Lower leg skin (tissue), 4 donors: ENCODE results near the gene TMEM44. TPM values are rescaled to one million over a fixed set of nuclear protein-coding genes. Genes with fewer than 3 reads are reported as not detected.

Experiments
- DNase-seq, 2 donors: peaks; one replicate each; pipeline ENCODE4 v3.0.0-alpha.2; 2019; ENCODE audit warnings: low spot score in 2 of 2
- H3K4me3 ChIP-seq: fragments of 200-600 bp; sonication (generic); 2 replicates; pipeline ENCODE4 v1.5.1; 2017; ENCODE audit warnings: mild to moderate bottlenecking, low read depth; ENCODE audit not compliant: poor library complexity, severe bottlenecking
- POLR2A ChIP-seq, 2 donors: fragments of 450-650 bp; IDR thresholded peaks; one replicate each; pipeline ENCODE4 v1.6.1; 2016 to 2017; ENCODE audit warnings: antibody characterized with exemption in 2 of 2, mild to moderate bottlenecking in 1 of 2, moderate library complexity in 1 of 2
- WGBS, 2 donors: methylation state at CpG; one replicate each; pipeline ENCODE4 v1.1.5; 2018; 5-methylcytosine and 5-hydroxymethylcytosine counted together
- intact Hi-C: fragments of 100-400 bp; cut with DNase I; formaldehyde crosslinking; loops from one replicate; pipeline ENCODE4 v1.15.0; 2023; ENCODE audit warnings: low total_unique reads
- total RNA-seq, 4 donors: library from RNA; depleted of rRNA; stranded (reverse); fragments of >200 nt; gene quantifications; one replicate each; pipeline ENCODE4 v1.1.0, GENCODE V29; 2016
- TF ChIP-seq, protein P1 (sequence below), 3 donors: fragments of 450-650 bp; IDR thresholded peaks; one replicate each; pipeline ENCODE4 v1.5.1; 2016; ENCODE audit warnings: antibody characterized with exemption in 3 of 3, mild to moderate bottlenecking in 3 of 3, moderate library complexity in 2 of 3

Gene TMEM44
- total RNA-seq, 4 donors from 2014 or later, result 1.2 to 8.5 (median 4.6) TPM

DNA sequence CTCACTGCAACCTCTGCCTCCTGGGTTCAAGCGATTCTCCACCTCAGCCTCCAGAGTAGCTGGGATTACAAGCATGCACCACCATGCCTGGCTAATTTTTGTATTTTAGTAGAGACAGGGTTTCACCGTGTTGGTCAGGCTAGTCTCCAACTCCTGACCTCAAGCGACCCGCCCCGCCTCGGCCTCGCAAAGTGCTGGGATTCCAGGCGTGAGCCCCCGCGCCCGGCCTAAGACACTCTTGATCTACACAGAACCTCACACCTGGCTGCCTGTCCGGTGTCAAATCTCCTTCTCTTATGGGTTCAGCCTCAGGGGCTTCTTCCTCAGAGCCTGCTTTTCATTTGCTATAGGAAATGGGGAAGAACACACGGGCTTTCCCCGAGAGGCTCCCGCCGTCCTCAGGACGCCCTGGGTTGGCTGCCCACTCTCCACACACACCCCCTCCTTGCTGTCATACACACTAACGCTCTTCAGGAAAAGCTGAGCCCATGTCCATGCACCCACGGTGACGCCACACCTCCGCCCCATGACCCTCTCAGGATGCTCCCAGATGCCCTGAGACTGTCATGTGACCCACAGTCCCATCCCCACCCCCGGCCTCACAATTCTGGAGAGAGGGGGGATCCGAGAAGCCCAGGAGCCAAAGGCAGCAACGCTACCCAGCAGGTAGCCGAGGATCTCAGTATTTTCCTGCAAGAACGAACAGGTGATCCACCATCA is 10.4 kb downstream of the TMEM44 start:
- no peak for TF ChIP-seq POLR2A (IDR thresholded peaks at IDR 0.05)
- TF ChIP-seq, protein P1, sequence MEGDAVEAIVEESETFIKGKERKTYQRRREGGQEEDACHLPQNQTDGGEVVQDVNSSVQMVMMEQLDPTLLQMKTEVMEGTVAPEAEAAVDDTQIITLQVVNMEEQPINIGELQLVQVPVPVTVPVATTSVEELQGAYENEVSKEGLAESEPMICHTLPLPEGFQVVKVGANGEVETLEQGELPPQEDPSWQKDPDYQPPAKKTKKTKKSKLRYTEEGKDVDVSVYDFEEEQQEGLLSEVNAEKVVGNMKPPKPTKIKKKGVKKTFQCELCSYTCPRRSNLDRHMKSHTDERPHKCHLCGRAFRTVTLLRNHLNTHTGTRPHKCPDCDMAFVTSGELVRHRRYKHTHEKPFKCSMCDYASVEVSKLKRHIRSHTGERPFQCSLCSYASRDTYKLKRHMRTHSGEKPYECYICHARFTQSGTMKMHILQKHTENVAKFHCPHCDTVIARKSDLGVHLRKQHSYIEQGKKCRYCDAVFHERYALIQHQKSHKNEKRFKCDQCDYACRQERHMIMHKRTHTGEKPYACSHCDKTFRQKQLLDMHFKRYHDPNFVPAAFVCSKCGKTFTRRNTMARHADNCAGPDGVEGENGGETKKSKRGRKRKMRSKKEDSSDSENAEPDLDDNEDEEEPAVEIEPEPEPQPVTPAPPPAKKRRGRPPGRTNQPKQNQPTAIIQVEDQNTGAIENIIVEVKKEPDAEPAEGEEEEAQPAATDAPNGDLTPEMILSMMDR (IDR thresholded peaks at IDR 0.05), result no peak
- intact Hi-C loops, result no loop called here
- 89 to 93% methylated on average over 26 of the region's 26 CpGs for WGBS, 2 donors
- H3K4me3 ChIP-seq, result no peak overlapping the region
- no peak for DNase-seq

DNA sequence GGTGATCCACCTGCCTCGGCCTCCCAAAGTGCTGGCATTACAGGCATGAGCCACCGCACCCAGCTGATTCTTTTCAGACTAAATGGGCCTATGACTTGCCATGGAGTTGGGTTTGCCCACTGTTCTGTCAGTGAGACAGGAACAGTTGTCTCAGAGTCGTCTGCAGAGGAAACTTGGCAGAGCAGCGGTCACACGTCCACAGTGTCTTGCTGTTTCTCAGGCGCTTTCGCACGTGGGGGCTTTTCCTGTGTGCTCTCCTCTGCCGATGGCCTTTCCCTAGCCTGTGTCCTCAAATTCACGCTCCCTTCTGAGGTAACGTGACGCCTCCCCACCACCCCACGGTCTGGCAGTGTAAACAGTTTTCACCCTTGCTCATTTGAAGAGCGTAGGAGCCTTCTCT is 11.3 kb downstream of the TMEM44 start:
- no peak for DNase-seq
- TF ChIP-seq, protein P1 (IDR thresholded peaks at IDR 0.05), result no peak
- TF ChIP-seq POLR2A (IDR thresholded peaks at IDR 0.05), result no peak
- intact Hi-C loops, result no loop called here
- 91 to 96% methylated on average over 14 of the region's 14 CpGs for WGBS, 2 donors
- no peak overlapping the region for H3K4me3 ChIP-seq

DNA sequence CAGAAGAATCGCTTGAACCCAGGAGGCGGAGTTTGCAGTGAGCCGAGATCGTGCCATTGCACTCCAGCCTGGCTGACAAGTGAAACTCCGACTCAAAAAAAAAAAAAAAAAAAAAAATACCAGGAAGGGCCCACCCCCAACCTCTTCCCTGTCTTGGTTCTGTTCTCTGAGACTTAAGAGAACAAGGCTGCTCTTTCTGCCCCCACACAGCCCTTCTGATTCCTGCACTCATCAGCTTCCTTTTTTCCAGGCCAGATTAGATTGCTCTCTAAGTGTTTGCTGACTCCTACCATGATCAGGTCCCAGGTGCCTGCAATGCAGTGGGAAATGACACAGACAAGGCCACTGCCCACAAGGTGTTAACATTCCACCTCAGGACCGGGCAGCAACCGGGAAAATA is 13.0 kb downstream of the TMEM44 start:
- 94 to 96% methylated on average over 7 of the region's 7 CpGs for WGBS, 2 donors
- H3K4me3 ChIP-seq, result no peak overlapping the region
- no peak for TF ChIP-seq POLR2A (IDR thresholded peaks at IDR 0.05)
- TF ChIP-seq, protein P1 (IDR thresholded peaks at IDR 0.05), result no peak
- no peak for DNase-seq
- intact Hi-C loops, result no loop called here

DNA sequence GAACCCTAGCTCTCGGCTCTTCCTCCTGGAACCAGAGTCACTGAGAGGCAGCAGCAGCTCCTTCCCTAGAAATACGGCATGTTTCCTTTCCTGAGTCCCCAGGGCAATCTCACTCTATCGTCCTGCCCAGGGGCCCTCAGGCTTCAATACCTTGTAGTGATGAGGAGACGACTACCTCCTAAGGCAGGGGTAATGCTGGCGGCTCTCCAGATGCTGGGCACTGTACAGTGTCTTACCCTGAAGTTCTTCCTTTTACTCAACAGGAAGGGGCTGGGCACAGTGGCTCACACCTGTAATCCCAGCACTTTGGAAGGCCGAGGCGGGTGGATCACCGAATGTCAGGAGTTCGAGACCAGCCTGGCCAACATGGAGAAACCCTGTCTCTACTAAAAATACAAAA is 13.5 kb downstream of the TMEM44 start:
- H3K4me3 ChIP-seq, result no peak overlapping the region
- no peak for DNase-seq
- no peak for TF ChIP-seq POLR2A (IDR thresholded peaks at IDR 0.05)
- TF ChIP-seq, protein P1 (IDR thresholded peaks at IDR 0.05), result no peak
- intact Hi-C loops, result no loop called here
- 91 to 95% methylated on average over 9 of the region's 9 CpGs for WGBS, 2 donors

DNA sequence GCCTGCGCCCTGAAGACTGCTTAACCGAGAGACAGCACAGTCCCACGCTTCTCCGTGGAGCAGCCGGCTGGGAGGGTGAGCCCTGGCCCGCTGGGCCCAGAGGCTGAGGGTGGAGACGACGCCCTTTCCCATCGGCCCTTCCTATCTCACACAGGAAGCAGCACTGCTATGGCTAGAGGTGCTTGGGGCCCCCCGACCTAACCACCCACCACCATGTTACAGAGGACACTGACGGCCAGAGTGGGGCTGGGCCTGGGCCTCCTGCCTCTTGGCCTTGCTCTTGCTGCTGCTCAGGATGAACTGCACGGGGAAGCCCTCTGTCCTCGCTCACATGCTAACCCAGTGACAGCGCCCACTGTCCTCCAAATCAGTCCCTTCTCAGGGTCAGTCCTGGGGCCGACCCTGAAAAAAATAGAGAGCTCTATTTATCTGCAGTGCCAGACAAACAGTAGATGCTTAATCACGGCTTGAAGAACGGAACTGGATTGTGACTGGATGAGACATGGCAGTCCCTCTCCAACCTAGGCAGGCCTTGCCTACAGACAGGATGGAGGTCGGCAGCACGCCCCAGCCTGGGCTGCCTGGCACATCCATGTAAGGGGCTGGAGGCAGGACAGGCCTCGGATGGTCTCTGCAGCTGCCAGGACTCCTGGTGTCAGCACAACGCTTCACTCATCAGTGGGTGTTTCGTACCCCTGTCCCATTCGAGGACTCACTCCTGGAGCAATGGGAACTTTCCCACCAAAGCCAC is 14.2 kb downstream of the TMEM44 start:
- intact Hi-C loops, result no loop called here
- DNase-seq, result no peak
- WGBS, 2 donors, result 85 to 91% methylated on average over 21 to 23 of the region's 23 CpGs
- TF ChIP-seq POLR2A (IDR thresholded peaks at IDR 0.05), result no peak
- TF ChIP-seq, protein P1 (IDR thresholded peaks at IDR 0.05), result no peak
- no peak overlapping the region for H3K4me3 ChIP-seq
